ENCODE measurements around the gene TXN2. TPM values are rescaled to one million over a fixed set of nuclear protein-coding genes. Genes with fewer than 3 reads are reported as not detected.
A peak's percentile ranks its signal among the peaks of the same experiment; 100 is the strongest.
"Not testable (repeated sequence)": the region's sequence is repeated elsewhere in the genome, so short reads cannot be mapped to it uniquely, and the experiment has no call there.

TXN2 gene
- total RNA-seq, 2 donors from 2014 or later, result 120 to 122 TPM

DNA sequence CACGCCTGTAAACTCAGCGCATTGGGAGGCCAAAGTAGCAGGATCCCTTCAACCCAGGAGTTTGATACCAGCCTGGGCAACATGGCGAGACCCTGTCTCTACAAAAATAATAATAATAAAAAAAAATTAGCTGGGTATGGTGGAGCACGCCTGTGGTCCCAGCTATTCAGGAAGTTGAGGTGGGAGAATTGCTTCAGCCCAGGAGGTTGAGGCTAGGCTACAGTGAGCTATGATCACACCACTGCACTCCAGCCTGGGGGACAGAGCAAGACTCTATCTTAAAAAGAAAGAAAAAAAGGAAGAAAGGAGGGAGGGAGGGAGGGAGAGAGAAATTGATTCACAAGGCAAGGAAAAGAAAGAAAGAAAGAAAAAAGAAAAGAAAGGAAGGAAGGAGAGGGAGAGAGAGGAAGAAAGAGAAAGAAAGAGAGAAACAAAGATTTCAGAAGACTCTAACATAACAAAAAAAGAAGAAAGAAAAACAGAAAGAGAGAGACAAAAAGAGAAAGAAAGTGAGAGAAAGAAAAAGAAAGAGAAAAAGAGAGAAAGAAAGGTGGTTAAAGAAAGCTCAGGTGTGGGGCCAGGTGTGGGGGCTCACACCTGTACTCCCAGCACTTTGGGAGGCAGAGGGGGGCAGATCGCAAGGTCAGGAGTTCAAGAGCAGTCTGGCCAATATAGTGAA is 56.4 kb downstream of the TXN2 start:
- no peaks in the 10 kb centered on the region for H3K9me3 Mint-ChIP-seq

GRCh38 chr22:36424466-36424865 is 57.0 kb downstream of the TXN2 start:
- H3K36me3 Mint-ChIP-seq, result not testable (repeated sequence)

More for the DNA sequence above, 56.4 kb downstream of the TXN2 start:
- no peak for DNase-seq (ENCODE audit: low spot score in 2 of 2)
- no peaks in the 10 kb centered on the region for H3K36me3 Mint-ChIP-seq
- ATAC-seq, result no peak
- H3K27ac Mint-ChIP-seq, result peak overlapping the region in 1 of 2 donors; percentile 87

DNA sequence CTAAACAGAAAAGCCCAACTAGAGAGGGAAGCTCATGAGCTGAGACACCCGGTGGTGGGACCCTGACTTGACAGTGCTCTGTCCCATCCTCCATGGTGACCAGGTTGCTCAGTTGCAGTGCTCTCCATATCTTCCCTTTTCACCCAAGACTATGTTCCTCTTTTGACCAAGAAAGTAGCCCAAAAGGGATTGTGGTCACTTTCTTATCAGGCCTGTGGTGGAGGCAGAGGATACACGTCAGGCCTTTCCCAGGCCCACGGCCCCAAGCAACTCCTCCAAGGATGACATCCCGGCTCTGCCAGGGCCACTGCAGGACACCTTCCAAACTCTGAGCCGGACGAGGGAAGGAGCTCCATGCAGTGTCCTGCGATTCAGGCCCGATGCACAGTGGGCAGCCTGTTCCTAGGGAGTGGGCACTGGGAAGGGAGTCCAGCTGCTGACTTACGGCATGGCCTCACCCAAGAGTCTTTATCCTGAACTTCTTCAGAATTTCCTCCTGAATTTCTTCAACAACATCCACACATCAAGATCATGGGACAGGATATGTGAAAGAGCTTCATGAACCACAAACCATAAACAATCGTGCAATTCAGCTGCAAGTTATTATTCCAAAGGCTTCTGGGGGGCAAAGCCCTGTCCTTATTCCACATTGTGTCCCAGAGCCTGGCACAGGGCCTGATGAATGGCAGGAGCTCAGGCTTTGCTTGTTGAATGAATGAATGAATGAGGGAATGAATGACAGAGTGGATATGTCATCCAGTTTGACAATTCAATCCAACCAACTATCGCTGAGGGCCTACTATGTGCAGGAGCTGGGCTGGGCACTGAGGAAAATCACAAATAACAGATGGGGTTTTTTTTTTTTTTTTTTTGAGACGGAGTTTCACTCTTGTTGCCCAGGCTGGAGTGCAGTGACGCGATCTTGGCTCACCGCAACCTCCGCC is 57.7 kb downstream of the TXN2 start:
- Mint-ChIP-seq H3K9me3 (no peaks in the 10 kb centered on the region), H3K36me3 (no peaks in the 10 kb centered on the region), H3K27ac (peak overlapping the region in 1 of 2 donors; percentile 55)
- no peak for ATAC-seq
- DNase-seq (ENCODE audit: low spot score in 2 of 2), result no peak

More at GRCh38 chr22:36424466-36424865, 57.0 kb downstream of the TXN2 start:
- H3K9me3 Mint-ChIP-seq; DNase-seq (ENCODE audit: low spot score in 2 of 2): not testable (repeated sequence)
- peak in 1 of 2 donors; percentile 46 for ATAC-seq
- peak overlapping the region in 1 of 2 donors; percentile 87 for H3K27ac Mint-ChIP-seq

GRCh38 chr22:36422287-36423014 is 59.0 kb downstream of the TXN2 start:
- no peaks in the 10 kb centered on the region for H3K9me3 Mint-ChIP-seq
- no peak for ATAC-seq
- DNase-seq (ENCODE audit: low spot score in 2 of 2), result no peak
- no peak overlapping the region for H3K27ac Mint-ChIP-seq
- H3K36me3 Mint-ChIP-seq, result no peaks in the 10 kb centered on the region

DNA sequence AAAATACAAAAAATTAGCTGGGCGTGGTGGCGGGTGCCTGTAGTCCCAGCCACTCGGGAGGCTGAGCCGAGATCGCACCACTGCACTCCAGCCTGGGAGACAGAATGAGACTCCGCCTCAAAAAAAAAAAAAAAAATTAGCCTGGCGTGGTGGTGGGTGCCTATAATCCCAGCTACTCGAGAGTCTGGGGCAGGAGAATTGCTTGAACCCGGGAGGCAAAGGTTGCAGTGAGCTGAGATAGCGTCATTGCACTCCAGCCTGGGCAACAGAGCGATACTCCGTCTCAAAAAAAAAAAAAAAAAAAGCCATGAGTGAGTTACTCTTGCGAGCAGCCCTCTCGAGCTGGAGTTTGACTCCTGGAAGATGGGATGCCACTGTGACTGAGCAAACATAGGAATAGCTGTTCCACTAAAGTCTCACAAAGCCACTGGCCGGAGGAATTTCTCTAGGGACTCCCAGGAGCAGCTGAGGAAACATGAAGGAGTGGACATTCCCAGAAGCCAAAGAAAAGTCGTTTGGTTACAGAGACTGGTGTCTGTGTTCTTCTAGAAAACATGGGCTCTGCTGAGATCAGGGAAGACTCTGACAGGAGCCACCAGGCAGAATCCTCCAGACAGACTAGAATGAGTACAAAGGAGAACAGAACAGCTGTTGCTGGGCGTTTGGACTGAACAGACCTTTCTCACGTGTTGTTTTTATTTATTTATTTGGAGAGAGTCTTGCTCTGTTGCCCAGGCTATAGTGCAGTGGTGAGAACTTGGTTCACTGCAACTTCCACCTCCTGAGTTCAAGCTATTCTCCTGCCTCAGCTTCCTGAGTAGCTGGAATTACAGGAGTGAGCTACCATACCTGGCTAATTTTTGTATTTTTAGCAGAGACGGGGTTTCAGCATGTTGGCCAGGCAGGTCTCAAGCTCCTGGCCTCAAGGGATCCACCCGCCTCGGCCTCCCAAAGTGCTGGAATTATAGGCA is 61.2 kb downstream of the TXN2 start:
- DNase-seq (ENCODE audit: low spot score in 2 of 2), result no peak
- H3K9me3 Mint-ChIP-seq, result no peaks in the 10 kb centered on the region
- no peak overlapping the region for H3K27ac Mint-ChIP-seq
- ATAC-seq, result no peak
- no peaks in the 10 kb centered on the region for H3K36me3 Mint-ChIP-seq

DNA sequence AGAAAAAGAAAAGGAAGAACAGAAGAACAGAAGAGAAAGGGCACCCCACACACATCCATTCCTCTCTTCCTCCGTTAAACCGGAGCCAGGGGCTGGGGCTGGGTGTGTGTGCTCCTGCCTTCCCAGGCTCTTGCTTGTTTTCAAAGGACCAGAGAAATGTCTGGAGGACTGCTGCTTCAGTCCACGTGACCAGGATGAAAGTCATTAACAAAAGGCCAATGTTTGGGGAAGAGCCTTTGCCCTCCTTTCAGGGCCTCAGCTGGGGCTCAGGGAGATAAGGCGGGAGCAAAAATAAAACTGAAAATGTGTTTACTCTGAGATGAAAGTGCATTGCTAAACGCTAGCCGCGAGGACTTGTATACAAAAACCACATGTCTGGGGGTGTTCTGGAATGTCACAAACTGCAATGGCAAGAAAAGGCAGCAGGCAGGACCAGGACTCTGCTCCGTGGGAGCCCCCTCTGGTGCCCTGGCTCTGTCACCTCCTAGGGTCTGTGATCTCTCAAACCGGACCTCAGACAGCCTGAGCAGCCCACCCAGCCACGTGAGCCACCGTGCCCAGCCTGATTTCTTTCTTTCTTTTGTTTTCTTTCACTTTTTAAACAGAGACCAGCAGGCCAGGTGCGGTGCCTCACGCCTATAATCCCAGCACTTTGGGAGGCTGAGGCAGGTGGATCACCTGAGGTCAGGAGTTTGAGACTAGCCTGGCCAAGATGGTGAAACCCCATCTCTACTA is 62.1 kb downstream of the TXN2 start:
- Mint-ChIP-seq H3K9me3 (no peaks in the 10 kb centered on the region), H3K36me3 (no peaks in the 10 kb centered on the region), H3K27ac (peak overlapping the region in 1 of 2 donors; percentile 92)
- DNase-seq (ENCODE audit: low spot score in 2 of 2), result no peak
- peak in 1 of 2 donors; percentile 20 for ATAC-seq

DNA sequence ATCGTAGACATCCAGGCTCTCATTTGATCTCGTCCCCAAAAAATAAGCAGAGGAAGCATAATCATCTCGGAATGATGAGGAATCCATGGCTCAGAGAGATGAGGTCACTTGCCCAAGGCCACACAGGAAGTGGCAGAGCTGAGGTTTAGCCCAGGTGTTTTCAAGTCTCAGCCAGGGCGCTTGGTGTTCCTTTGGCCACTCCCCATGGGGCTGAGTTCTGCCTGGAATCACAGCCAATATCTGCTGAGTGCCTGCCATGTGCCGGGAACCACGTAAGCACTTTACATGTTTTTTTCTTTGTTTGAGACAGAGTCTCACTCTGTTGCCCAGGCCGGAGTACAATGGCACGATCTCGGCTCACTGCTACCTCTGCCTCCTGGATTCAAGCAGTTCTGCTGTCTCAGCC is 64.2 kb downstream of the TXN2 start:
- ATAC-seq (peak in 1 of 2 donors; percentile 81), DNase-seq (ENCODE audit: low spot score in 2 of 2) (no peak)
- H3K36me3 Mint-ChIP-seq, result no peaks in the 10 kb centered on the region
- no peaks in the 10 kb centered on the region for H3K9me3 Mint-ChIP-seq
- no peak overlapping the region for H3K27ac Mint-ChIP-seq

Other genes with a start within 250 kb of the TXN2 start
- gene APOL2, start 242.1 kb downstream of the TXN2 start, total RNA-seq, result 10 to 100 TPM; 51.3 to 68.6 TPM
- gene APOL1, start 228.5 kb downstream of the TXN2 start, total RNA-seq, result 10 to 100 TPM; 27.2 to 40.5 TPM
- 100 to 1,000 TPM; 521 to 691 TPM for gene MYH9, start 93.7 kb downstream of the TXN2 start, total RNA-seq
- gene FOXRED2, start 25.4 kb upstream of the TXN2 start, total RNA-seq, result 10 to 100 TPM; 13.8 to 20.6 TPM
- gene EIF3D, start 47.5 kb upstream of the TXN2 start, total RNA-seq, result 100 to 1,000 TPM; 264 to 337 TPM
- gene CACNG2, start 222.1 kb upstream of the TXN2 start, total RNA-seq, result not detected

Measured in activated naive CD4-positive, alpha-beta T cell treated with anti-CD3 and anti-CD28 coated beads, Interleukin-2, amount 50 U/mL, for 72 hours (primary cell).